ENCODE data around the gene ZBTB46.
A peak's percentile ranks its signal among the peaks of the same experiment; 100 is the strongest.

Gene ZBTB46

GRCh38 chr20:63744158-63744557, 86.9 kb downstream of the ZBTB46 start:
- no peak for DNase-seq

- DNase-seq = no peak
Observed at GRCh38 chr20:63743210-63743970, 87.7 kb downstream of the ZBTB46 start.

GRCh38 chr20:63742381-63743024, 88.6 kb downstream of the ZBTB46 start:
- DNase-seq = no peak

- DNase-seq = no peak
Observed at GRCh38 chr20:63741676-63742380, 89.2 kb downstream of the ZBTB46 start.

- DNase-seq = no peak
Observed at GRCh38 chr20:63741354-63741675, 89.7 kb downstream of the ZBTB46 start.

GRCh38 chr20:63740627-63741353, 90.3 kb downstream of the ZBTB46 start:
- peak; percentile 73 for DNase-seq

DNA sequence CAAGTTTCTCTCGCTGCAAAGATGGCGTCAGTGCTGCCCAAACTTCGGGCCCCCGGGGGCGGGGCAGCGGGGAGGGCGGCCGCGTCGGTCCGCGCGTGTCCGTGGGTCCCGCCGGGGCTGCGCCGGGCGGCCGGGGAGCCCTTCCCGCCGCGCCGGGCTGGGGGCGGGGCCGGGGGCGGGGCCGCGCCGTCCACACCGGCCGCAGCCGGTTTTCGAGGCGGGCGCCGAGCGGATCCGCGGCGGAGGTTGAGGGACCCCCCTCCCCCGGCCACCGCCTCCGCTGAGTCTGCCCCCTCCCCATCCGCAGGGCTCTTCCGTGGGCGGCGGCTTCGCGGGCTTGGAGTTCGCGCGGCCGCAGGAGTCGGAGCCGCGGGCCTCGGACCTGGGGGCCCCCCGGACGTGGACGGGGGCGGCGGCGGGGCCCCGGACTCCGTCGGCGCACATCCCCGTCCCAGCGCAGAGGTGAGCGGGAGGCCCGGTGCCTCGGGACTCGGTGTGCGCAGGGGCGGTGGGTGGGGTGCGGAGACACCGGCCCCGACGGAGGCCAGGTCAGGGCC, 90.9 kb downstream of the ZBTB46 start:
- DNase-seq = peak; percentile 15

- peak; percentile 79 for DNase-seq
Observed at GRCh38 chr20:63739130-63740069, 91.7 kb downstream of the ZBTB46 start, which contains the start of gene SLC2A4RG. TSS of gene SLC2A4RG (plus strand) at chr20:63739776. CDS start at chr20:63739913, 137 bp downstream.

DNA sequence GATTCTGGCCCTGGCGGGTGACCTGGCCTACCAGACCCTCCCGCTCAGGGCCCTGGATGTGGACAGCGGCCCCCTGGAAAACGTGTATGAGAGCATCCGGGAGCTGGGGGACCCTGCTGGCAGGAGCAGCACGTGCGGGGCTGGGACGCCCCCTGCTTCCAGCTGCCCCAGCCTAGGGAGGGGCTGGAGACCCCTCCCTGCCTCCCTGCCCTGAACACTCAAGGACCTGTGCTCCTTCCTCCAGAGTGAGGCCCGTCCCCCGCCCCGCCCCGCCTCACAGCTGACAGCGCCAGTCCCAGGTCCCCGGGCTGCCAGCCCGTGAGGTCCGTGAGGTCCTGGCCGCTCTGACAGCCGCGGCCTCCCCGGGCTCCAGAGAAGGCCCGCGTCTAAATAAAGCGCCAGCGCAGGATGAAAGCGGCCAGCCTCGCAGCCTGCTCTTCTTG, 92.4 kb downstream of the ZBTB46 start:
- peak; percentile 21 for DNase-seq

DNA sequence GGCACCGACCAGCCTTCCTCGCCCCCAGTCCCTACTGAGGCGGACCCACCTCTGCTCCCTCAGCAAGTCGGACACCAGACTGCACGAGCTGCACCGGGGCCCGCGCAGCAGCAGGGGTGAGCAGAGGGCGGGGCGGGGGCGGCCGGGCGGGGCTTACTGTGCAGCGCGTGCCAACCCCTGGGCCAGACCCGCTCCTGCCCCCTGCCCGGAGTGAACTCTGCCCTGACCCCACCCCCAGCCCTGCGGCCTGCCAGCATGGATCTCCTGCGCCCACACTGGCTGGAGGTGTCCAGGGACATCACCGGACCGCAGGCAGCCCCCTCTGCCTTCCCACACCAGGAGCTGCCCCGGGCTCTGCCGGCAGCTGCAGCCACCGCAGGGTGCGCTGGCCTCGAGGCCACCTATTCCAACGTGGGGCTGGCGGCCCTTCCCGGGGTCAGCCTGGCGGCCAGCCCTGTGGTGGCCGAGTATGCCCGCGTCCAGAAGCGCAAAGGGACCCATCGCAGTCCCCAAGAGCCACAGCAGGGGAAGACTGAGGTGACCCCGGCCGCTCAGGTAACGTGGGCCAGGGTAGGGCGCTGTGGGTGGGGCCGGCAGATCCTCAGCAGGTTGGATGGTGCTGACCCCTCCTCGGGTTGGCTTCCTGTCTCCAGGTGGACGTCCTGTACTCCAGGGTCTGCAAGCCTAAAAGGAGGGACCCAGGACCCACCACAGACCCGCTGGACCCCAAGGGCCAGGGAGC, 92.9 kb downstream of the ZBTB46 start:
- no peak for DNase-seq

DNA sequence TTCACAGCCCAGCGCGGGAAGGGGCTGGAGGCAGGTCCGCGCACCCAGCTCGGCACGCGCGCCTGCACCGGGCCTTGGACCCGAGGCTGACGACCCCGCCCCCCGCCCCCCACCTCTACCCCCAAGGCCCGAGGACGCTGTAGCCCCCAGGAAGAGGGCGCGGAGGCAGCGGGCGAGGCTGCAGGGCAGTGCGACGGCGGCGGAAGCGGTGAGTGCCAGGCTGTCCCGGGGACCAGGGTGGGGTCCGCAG, 93.4 kb downstream of the ZBTB46 start:
- DNase-seq = no peak

- no peak for DNase-seq
Observed at GRCh38 chr20:63736893-63737694, 94.0 kb downstream of the ZBTB46 start.

DNA sequence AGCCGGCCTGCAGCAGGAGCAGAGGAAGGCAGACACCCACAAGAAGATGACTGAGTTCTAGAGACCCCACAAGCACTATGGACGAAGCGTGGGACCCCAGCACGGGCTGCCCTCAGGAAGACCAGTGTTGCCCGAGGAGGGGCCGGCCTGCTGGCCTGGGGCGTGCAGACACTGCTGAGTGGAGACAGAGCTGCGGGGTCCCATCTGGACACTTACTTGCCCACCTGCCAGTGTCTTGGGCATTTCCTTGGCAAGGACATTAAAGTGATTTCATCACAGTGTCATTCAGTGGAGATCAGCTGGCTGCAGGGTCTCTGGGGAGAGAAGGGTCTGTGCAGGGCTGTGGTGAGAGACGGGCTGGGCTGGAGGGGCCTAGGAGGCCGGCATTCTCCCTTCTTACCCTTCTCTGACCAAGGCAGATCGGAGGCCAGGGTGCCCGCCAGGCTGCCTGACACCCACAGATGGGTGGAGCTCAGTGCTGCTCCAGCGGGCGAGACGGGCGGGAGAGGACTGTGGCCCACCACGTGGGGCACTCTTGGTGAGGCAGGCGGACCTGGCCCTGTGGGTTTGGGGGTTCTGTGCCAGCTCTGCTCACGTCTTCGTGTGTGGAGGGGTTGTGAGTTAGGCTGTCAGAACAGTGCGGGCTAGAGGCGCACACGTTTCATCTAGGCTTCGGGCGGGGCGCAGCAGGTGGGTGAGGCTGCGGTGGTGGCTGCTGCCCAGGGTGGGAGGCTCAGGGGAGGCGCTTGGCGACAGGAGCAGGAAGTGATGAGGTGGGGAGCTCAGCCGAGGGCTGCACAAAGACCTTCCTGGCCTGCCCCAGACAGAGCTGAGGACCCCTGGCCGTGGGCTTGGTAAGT, 95.0 kb downstream of the ZBTB46 start, which contains the start of gene LIME1:
Gene LIME1, plus strand, starts transcription at position 806 of the 860 bp plus-strand sequence. CDS start 886 bp downstream, outside the sequence.
- peak; percentile 68 for DNase-seq

DNA sequence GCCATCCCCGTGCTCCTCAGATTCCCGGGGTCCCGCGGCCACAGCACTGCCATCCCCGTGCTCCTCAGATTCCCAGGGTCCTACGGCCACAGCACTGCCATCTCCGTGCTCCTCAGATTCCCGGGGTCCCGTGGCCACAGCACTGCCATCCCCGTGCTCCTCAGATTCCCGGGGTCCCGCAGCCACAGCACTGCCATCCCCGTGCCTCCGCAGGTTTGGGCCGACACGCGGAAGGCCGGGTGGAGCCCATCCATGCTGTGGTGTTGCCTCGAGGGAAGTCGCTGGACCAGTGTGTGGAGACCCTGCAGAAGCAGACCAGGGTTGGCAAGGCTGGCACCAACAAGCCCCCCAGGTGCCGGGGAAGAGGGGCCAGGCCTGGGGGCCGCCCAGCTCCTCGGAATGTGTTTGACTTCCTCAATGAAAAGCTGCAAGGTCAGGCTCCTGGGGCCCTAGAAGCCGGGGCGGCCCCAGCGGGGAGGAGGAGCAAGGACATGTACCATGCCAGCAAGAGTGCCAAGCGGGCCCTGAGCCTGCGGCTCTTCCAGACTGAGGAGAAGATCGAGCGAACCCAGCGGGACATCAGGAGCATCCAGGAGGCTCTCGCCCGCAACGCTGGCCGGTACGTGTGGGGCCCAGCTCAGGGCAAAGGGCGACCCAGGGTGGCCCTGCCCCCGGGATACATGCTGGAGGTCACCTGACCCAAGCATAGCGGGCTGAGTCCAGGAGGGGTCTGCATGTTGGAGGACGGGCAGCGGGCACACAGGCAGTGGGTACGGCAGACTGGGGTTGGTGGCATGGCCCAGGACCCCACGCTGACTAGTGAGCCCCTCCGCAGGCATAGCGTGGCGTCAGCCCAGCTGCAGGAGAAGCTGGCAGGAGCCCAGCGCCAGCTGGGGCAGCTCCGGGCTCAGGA, 95.9 kb downstream of the ZBTB46 start:
- DNase-seq = no peak

GRCh38 chr20:63734111-63734945, 96.7 kb downstream of the ZBTB46 start:
- no peak for DNase-seq

DNA sequence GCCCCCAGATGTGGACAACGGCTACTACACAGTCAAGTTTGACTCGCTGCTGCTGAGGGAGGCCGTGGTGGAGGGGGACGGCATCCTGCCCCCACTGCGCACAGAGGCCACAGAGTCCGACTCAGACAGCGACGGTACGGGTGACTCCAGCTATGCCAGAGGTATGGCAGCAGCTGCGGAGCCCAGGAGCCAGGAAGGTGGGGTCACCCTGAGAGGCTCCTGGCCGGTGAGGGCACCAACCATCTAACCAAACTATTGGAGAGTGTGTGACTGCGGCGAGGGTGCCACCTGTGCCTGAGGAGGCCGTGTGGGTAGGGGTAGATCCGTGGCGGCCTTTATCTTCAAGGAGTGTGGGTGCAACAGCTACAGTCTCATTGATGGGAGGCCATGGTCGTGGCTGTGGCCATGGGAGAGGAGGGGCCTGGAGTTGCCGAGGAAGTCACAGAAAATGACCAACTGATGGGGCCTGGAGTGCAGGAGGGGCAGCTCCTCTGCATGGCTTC, 97.4 kb downstream of the ZBTB46 start:
- no peak for DNase-seq

DNA sequence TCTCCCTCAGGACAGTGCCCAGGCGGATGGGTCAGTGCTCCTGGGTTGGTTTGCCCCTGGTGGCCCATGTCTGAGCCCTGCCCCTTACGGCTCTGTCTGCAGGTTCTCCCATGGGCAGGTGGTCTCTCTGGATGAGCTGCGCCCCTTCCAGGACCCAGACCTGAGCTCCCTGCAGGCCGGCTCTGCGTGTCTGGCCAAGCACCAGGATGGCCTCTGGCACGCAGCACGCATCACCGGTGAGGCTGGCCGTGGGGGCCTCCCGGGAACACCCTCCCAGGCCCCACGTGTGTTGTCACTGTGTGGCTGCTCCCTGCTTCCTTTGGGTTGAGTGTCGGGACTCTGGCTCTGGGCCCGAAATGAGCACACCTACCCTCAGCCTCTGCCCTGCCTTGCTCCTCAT, 97.9 kb downstream of the ZBTB46 start:
- DNase-seq = no peak

Data from hematopoietic multipotent progenitor cell treated with erythropoietin and hydrocortisone succinate and interleukin-3 and kit ligand, for 8 days (in vitro differentiated cells).